Measurements from ENCODE around the gene JAGN1. TPM values are rescaled to one million over a fixed set of nuclear protein-coding genes. Genes with fewer than 3 reads are reported as not detected.
A peak's percentile ranks its signal among the peaks of the same experiment; 100 is the strongest.
"Not testable (repeated sequence)": the region's sequence is repeated elsewhere in the genome, so short reads cannot be mapped to it uniquely, and the experiment has no call there.

JAGN1 gene
- total RNA-seq, 1 experiment from 2014 or later: 49.7 TPM

DNA sequence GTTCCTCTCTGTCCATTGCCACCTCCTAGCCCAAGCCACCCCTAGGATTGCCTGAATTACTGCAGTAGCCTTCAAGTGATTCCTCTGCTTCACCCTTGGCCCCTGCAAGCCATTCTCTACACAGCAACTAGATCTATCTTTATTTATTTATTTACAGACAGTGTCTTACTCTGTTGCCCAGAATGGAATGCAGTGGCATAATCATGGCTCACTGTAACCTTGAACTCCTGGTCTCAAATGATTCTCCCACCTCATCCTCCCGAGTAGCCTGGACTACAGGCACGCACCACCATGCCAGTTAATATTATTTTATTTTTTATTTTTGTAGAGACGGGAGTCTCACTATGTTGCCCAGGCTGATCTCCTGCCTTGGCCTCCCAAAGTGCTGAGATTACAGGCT lies 1.9 kb upstream of the JAGN1 start:
- intact Hi-C loops (cut with micrococcal nuclease): no loop called here
- DNase-seq (ENCODE audit: unreplicated experiment): no peak
- Mint-ChIP-seq H3K36me3 (ENCODE audit: insufficient read depth, unreplicated experiment) (peaks cover 38% of the 10 kb centered on the region), H3K27ac (ENCODE audit: low read depth, unreplicated experiment) (no peak overlapping the region), H3K4me3 (ENCODE audit: unreplicated experiment) (no peak overlapping the region), H3K9me3 (ENCODE audit: unreplicated experiment) (no peaks in the 10 kb centered on the region), H3K4me1 (ENCODE audit: insufficient read depth, unreplicated experiment) (peaks cover 43% of the 10 kb centered on the region), H3K27me3 (ENCODE audit: insufficient read depth, unreplicated experiment) (no peaks in the 10 kb centered on the region)
- ChIA-PET POLR2A (interaction anchor here (1.0 to 2.9 kb wide), 4 partner anchors 9 to 38 kb away, joined by 3 to 11 read pairs (median 4); partner anchors contain the start of gene IL17RE), CTCF (interaction anchor here (0.7 to 1.1 kb wide), 2 partner anchors 24 to 58 kb away, joined by 3 to 4 read pairs; no protein-coding TSS in a partner anchor)
- BruUV-seq (replicated peaks): no TSS peak
- TF ChIP-seq, protein P1, sequence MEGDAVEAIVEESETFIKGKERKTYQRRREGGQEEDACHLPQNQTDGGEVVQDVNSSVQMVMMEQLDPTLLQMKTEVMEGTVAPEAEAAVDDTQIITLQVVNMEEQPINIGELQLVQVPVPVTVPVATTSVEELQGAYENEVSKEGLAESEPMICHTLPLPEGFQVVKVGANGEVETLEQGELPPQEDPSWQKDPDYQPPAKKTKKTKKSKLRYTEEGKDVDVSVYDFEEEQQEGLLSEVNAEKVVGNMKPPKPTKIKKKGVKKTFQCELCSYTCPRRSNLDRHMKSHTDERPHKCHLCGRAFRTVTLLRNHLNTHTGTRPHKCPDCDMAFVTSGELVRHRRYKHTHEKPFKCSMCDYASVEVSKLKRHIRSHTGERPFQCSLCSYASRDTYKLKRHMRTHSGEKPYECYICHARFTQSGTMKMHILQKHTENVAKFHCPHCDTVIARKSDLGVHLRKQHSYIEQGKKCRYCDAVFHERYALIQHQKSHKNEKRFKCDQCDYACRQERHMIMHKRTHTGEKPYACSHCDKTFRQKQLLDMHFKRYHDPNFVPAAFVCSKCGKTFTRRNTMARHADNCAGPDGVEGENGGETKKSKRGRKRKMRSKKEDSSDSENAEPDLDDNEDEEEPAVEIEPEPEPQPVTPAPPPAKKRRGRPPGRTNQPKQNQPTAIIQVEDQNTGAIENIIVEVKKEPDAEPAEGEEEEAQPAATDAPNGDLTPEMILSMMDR (IDR thresholded peaks at IDR 0.05; ENCODE audit: unreplicated experiment): no peak

- Mint-ChIP-seq H3K4me3 (ENCODE audit: unreplicated experiment) (no peak overlapping the region), H3K36me3 (ENCODE audit: insufficient read depth, unreplicated experiment) (peaks cover 47% of the 10 kb centered on the region), H3K4me1 (ENCODE audit: insufficient read depth, unreplicated experiment) (peaks cover 43% of the 10 kb centered on the region), H3K27ac (ENCODE audit: low read depth, unreplicated experiment) (peak overlapping the region; percentile 98), H3K9me3 (ENCODE audit: unreplicated experiment) (no peaks in the 10 kb centered on the region), H3K27me3 (ENCODE audit: insufficient read depth, unreplicated experiment) (no peaks in the 10 kb centered on the region)
- ChIA-PET POLR2A (interaction anchor here (0.9 to 3.2 kb wide), 9 partner anchors 8 to 57 kb away, joined by 3 to 47 read pairs (median 7); partner anchors contain the start of gene IL17RE), CTCF (interaction anchor here (0.6 to 0.7 kb wide), 2 partner anchors 24 to 25 kb away, joined by 3 read pairs; no protein-coding TSS in a partner anchor)
- no peak for DNase-seq (ENCODE audit: unreplicated experiment)
- no TSS peak for BruUV-seq (replicated peaks)
- intact Hi-C loops (cut with micrococcal nuclease): no loop called here
- TF ChIP-seq, protein P1 (IDR thresholded peaks at IDR 0.05; ENCODE audit: unreplicated experiment): no peak
These were observed 1.0 kb upstream of the JAGN1 start for GRCh38 chr3:9889405-9889804.

DNA sequence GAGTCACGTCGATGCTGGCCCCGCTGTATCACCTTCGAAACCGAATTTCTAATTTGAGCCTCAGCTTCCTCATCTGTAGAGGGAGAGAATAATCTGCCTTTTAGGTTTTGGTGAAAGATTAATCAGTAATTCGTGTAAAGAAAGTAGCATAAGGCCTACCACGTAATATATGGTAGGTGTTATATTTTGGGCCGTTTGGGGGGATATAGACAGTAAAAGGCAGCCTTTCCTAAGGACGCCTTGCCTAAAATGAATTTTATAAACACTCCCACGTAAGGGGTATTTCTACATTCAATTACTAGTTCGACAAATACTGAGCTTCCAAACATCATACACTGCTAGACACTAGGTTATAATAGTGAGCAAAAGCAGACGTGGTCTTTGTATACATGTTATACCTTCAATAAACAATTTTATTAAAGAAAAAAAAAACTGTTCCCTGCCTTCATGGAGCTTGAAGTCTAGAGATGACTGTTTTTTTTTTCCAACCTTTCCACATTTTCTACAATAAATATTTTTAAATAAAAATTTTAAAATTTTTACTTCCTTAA lies 737 bp downstream of the JAGN1 start:
- POLR2A ChIA-PET: interaction anchor here (0.6 to 4.4 kb wide), 23 partner anchors 9 to 1246 kb away, joined by 3 to 47 read pairs (median 5); partner anchors contain the start of genes CRELD1, IL17RC, IL17RE and RPUSD3
- peaks cover 6% of the 10 kb centered on the region for H3K9me3 Mint-ChIP-seq (ENCODE audit: unreplicated experiment)
- CTCF ChIA-PET: interaction anchor here (0.9 to 1.7 kb wide), 8 partner anchors 22 to 158 kb away, joined by 3 to 8 read pairs (median 4); no protein-coding TSS in a partner anchor
- DNase-seq (ENCODE audit: unreplicated experiment): no peak
- peak overlapping the region; percentile 91 for H3K4me3 Mint-ChIP-seq (ENCODE audit: unreplicated experiment)
- intact Hi-C loops (cut with micrococcal nuclease): no loop called here
- peak overlapping the region; percentile 98 for H3K27ac Mint-ChIP-seq (ENCODE audit: low read depth, unreplicated experiment)
- no peaks in the 10 kb centered on the region for H3K27me3 Mint-ChIP-seq (ENCODE audit: insufficient read depth, unreplicated experiment)
- H3K4me1 Mint-ChIP-seq (ENCODE audit: insufficient read depth, unreplicated experiment): peaks cover 45% of the 10 kb centered on the region
- TF ChIP-seq, protein P1 (IDR thresholded peaks at IDR 0.05; ENCODE audit: unreplicated experiment): no peak
- TSS peak; percentile 60 for BruUV-seq (replicated peaks)
- H3K36me3 Mint-ChIP-seq (ENCODE audit: insufficient read depth, unreplicated experiment): peaks cover 57% of the 10 kb centered on the region

DNA sequence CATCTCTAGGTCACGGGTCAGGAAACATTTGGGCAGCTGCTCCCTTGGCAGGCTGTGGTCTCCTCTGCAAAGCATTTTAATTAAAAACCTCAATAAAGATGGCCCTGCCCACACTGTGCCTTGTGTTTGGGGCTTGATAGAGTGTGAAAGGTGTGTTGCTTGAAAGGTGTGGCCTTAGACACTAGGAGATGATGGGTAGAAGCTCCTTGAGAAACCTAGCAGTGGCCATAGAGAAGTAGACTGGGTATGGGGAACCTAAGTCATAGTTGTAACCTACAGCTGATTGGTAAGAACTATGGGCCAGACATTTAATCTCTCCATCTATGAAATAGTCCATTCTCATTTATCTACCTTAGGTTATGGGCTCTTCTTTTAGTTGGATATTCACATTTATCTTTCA lies 3.3 kb downstream of the JAGN1 start:
- Mint-ChIP-seq H3K4me3 (ENCODE audit: unreplicated experiment) (peak overlapping the region; percentile 91), H3K36me3 (ENCODE audit: insufficient read depth, unreplicated experiment) (peaks cover 52% of the 10 kb centered on the region), H3K9me3 (ENCODE audit: unreplicated experiment) (peaks cover 6% of the 10 kb centered on the region), H3K27me3 (ENCODE audit: insufficient read depth, unreplicated experiment) (no peaks in the 10 kb centered on the region), H3K4me1 (ENCODE audit: insufficient read depth, unreplicated experiment) (peaks cover 64% of the 10 kb centered on the region), H3K27ac (ENCODE audit: low read depth, unreplicated experiment) (peak overlapping the region; percentile 87)
- intact Hi-C loops (cut with micrococcal nuclease): no loop called here
- TSS peak; percentile 60 for BruUV-seq (replicated peaks)
- POLR2A ChIA-PET: interaction anchor here (0.9 to 4.4 kb wide), 12 partner anchors 9 to 245 kb away, joined by 3 to 54 read pairs (median 10); partner anchors contain the start of genes ARPC4, IL17RC, IL17RE and MTMR14
- CTCF ChIA-PET: interaction anchor here (0.6 to 2.7 kb wide), 15 partner anchors 8 to 229 kb away, joined by 3 to 11 read pairs (median 4); partner anchors contain the start of genes CRELD1 and IL17RE
- TF ChIP-seq, protein P1 (IDR thresholded peaks at IDR 0.05; ENCODE audit: unreplicated experiment): no peak
- no peak for DNase-seq (ENCODE audit: unreplicated experiment)

DNA sequence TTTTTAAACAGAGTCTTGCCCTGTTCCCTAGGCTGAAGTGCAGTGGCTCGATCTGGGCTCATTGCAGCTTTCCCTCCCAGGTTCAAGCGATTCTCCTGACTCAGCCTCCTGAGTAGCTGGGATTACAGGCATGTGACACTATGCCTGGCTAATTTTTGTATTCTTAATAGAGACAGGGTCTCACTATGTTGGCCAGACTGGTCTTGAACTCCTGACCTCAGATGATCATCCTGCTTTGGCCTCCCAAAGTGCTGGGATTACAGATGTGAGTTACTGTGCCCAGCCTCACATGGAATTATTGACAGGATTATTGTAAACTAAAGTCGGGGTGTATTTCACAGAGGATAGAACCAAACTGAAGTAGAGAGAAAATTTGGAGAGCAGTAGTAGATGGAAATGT lies 5.3 kb downstream of the JAGN1 start:
- H3K4me1 Mint-ChIP-seq (ENCODE audit: insufficient read depth, unreplicated experiment): peaks cover 65% of the 10 kb centered on the region
- ChIA-PET CTCF (interaction anchor here (0.6 to 1.2 kb wide), 2 partner anchors 14 to 19 kb away, joined by 3 read pairs; no protein-coding TSS in a partner anchor), POLR2A (interaction anchor here (0.6 to 3.5 kb wide), 6 partner anchors 9 to 134 kb away, joined by 3 to 54 read pairs (median 20); partner anchors contain the start of gene IL17RE)
- not testable (repeated sequence) for H3K27me3 Mint-ChIP-seq (ENCODE audit: insufficient read depth, unreplicated experiment); BruUV-seq (replicated peaks); DNase-seq (ENCODE audit: unreplicated experiment); H3K4me3 Mint-ChIP-seq (ENCODE audit: unreplicated experiment); H3K9me3 Mint-ChIP-seq (ENCODE audit: unreplicated experiment)
- H3K27ac Mint-ChIP-seq (ENCODE audit: low read depth, unreplicated experiment): peak overlapping the region; percentile 79
- peaks cover 46% of the 10 kb centered on the region for H3K36me3 Mint-ChIP-seq (ENCODE audit: insufficient read depth, unreplicated experiment)
- intact Hi-C loops (cut with micrococcal nuclease): loop anchor here (2.0 kb wide), 1 partner anchor 47 kb away; no protein-coding TSS in a partner anchor
